GM03348 (cell line): ENCODE data around the gene ALOX5.
"Not testable (repeated sequence)": the region's sequence is repeated elsewhere in the genome, so short reads cannot be mapped to it uniquely, and the experiment has no call there.

ENCODE experiments used
- DNase-seq: peaks from one replicate; pipeline ENCODE4 v3.0.0; 2012; ENCODE audit warnings: low spot score

ALOX5 gene

DNA sequence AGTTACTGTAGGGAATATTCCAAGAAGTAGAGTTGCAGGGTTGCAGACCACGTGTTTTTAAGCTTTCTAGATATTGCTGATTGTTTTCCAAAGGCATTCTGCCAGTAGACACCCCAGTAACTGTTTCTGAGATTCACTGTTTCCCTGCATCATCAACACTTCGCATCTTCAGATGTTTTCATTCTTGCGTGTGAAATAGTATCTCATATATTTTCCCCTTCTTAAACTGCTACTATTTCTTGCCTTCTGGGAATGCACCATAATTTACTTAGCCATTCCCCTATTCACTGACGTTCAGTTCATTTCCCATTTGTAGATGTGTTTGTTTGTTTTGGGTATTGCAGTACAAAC is 30.7 kb downstream of the ALOX5 start:
- no peak for DNase-seq

DNA sequence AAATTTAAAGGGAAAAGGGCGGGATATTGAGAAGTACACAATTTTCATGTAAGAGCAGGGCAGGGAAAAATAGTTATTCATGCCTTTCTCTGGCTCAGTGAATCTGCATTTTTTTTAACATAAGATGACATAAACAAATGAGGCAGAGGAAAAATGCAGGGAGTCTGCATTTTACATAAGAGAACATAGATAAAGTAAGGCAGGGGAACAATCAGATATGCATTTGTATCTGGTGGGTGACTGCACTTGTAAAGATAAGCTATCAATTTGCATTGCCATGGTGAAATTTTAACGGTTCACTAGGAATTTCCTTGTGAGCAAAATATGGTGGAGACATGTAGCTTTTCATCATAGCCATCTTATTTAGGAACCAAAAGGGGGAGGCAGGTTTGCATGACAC is 33.5 kb downstream of the ALOX5 start:
- no peak for DNase-seq

GRCh38 chr10:45408421-45409319 is 34.7 kb downstream of the ALOX5 start:
- no peak for DNase-seq

DNA sequence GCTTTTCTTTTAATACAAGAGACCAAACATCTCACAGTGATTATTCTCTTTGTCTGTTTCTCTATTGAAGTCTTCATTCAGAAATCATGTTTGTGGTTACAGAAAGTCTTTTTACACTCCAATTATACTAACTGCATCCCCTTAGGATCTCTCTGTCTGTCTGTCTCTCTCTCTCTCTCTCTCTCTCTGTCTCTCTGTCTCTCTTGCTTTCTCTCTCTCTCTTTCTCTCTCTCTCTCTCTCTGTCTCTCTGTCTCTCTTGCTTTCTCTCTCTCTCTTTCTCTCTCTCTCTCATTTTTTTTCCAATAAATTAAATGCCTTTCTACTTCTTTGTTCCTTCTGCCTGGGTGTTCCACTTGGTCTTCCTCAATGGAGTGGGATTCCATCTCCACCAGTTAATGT is 35.3 kb downstream of the ALOX5 start:
- not testable (repeated sequence) for DNase-seq

DNA sequence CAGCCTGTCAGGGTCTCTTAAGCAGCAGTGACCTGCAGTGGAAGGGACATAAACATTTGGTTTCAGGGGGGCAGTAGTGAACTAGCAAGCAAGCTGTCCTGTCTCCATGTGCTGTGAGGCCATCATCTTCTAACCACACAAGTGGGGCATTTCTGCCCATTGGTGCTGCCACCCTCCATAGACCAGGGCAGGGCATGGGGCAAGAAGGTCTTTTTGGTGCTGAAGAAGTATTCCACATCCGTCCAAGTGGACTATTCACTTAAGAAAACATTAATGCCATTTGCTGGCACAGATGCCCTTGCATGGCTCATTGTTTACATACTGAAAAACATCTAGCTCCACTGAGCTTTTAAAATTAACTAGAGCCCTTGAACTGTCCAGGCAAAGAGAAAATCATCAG is 35.8 kb downstream of the ALOX5 start:
- no peak for DNase-seq

DNA sequence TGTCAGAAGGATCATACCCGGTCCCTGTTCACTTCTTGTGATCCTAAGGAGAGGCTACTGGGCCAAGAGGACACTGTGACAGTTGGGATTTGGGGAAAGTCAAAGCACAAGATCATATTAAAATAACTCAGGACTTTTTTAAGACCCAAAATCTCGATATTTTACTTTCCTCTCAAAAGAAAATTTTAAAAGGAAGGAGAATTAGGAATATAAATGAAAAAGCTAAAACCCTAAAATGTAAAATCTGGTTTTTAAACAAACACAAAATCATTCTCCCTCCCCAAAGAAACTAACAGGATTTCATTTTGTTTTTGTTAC is 36.4 kb downstream of the ALOX5 start:
- DNase-seq: no peak

DNA sequence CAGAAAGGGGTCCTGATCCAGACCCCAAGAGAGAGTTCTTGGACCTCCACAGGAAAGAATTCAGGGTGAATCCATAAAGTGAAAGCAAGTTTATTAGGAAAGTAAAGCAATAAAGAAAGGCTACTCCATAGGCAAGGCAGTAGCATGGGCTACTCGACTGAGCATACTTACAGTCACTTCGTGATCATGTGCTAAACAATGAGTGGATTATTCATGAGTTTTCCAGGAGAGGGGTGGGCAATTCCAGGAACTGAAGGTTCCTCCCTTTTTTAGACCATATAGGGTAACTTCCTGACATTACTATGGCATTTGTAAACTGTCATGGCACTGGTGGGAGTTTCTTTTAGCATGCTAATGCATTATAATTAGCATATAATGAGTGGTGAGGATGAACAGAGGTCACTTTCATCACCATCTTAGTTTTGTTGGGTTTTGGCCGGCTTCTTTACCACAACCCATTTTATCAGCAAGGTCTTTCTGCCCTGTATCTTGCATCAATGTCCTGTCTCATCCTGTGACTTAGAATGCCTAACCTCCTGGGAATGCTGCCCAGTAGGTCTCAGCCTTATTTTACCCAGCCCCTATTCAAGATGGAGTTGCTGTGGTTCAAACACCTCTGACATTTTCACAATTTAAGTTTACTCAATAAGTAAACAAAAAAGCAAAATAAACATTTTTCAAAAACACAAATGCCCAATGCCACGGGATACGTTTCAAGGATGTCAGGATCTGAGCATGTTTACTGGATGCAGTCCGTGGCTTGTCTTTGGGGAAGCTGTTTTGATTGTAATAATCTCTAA is 37.0 kb downstream of the ALOX5 start:
- DNase-seq: no peak

GRCh38 chr10:45411607-45411940 is 37.6 kb downstream of the ALOX5 start:
- DNase-seq: no peak

- not testable (repeated sequence) for DNase-seq
Measured at GRCh38 chr10:45415062-45415461, 41.0 kb downstream of the ALOX5 start.

DNA sequence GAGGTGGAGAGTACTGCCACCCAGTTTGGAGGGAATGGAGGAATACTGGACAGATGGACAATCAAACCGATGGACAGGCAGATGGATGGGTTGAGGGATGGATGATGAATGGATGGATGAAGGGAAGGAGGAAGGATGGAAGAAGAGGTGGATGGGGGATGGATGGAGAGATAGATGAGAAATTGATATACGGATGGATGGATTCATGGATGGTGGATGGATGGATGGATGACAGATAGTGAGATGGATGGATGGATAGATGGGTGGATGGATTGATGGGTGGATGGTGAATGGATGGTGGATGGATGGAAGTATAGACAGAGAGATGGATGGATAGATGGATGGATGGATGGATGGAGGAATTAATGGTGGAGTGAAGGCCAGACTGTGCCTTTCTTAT is 42.6 kb downstream of the ALOX5 start:
- no peak for DNase-seq

DNA sequence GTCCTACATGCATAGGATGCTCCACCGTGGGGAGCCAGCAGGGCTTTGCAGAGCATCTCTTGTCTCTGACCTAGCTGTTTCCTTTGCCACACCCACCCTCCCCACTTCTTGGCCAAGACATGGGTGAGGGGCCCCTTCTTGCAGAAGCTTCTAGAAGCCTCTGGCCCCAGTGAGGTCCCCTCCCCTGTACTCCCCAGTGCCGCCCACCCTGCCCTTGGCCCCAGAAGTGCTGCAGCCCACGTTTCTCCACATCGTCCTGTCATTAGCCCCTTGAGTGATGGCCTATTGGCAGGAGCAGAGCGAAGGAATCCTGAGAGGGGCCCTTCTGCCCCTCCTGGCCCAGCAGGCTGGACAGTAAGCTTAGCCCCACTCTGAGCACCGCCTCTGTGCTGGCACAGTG is 43.7 kb downstream of the ALOX5 start:
- DNase-seq: no peak

- no peak for DNase-seq
Measured at GRCh38 chr10:45418417-45418848, 44.4 kb downstream of the ALOX5 start.

DNA sequence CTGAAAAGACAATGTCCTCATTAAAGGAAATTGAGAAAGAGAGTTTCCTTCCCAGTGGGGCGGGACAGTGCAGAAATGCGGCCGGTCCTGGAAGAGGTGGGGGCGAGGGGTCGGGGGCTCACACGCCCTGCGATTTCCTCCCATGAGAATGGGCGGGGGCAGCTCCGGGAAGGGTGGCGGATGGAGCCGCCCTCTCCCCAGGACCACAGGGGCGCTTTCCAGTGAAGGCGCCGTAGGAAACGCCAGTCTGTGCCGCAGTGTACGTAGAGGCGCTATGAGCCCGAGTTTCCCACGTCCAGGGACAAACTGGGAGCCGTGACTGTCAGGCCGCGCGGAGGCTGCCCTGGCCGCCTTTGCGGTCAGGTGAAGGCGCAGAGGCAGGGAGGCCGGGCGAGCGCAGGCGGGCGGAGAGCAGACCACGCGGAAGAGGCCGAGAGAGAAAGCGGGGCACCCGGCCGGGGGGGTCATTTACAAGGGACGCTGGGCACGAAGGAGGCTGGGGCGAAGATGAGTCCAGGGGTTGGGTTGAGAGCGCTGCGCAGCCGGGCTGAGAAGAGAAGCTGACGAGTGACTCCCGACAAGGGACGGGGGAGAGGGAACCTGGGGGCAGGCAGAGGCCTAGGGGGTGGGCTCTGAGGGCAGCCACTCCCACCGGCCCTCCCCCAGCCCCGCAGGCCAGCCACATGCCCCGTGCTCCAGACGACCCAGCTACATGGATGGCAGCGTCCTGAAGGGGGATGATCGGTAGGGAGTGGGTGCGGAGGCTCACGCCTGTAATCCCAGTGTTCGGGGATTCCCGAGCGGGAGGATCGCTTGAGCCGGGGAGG is 45.0 kb downstream of the ALOX5 start:
- DNase-seq: peak; percentile 62

- DNase-seq: peak; percentile 16
Measured at GRCh38 chr10:45419676-45420025, 45.6 kb downstream of the ALOX5 start.

GRCh38 chr10:45420453-45421192 is 46.6 kb downstream of the ALOX5 start:
- peak; percentile 43 for DNase-seq

GRCh38 chr10:45421221-45422097 is 47.4 kb downstream of the ALOX5 start:
- DNase-seq: peak; percentile 3

DNA sequence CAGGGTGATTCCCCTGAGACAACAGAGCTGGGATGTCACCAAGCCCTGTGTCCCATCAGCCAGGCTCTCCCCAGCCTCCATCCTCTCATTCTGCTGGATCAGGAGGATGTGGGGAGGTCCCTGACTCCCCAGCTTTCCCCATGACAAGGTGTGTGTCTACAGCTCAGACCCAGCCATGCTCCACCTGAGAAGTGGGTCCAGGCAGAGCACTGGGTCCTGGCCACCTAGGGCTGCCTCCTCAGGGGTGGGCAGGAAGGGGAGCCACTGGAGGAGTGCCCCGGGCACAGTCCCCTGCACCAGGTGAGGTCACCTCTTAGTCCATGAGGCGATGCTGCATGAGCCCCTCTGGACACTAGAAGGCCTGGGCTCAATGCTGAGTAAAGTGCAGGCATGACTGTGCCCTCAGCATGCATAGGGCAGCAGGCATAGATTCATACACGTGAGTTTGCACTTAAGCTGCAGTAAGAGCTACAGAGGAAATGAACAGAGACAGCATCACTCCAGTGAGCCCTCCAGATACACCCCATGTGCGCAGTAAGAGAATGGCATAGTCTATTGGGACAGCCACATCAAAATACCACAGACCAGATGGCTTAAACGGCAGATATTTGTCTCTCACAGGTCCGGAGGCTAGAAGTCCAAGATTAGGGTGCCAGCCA is 48.3 kb downstream of the ALOX5 start:
- no peak for DNase-seq

DNA sequence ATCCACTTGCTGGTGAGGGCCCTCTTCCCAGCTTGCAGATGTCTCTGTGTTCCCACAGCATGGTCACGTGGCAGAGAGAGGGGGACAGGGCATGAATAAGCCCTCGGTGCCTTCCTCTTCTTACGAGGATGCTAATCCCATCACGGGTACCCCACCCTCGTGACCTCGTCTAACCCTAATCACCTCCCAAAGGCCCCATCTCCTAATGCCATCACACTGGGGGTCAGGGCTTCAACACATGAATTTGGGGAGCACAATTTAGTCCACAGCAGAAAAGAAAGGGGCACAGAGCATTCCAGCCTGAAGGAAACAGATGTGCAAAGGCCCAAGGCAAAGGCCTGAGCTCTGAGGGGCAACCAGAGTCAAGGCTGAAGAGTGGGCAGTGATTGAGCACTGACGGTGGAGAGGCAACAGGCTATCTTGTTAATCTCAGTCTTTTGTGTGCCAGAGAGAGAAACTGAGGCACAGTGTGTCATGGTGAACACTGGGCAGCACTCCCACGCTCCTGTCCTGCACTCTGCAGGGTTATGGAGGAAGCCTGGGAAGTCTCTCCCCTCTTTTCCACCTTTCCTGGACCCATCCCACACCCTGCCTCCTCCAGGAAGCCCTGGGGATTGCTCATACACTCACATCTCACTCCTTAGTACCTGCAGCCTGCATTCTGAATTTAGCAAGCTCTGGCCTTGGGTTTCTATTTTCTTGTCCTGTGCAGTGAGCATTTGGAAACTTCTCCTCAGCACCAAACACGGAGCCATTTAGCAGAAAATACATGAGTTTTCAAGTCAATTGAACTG is 49.0 kb downstream of the ALOX5 start:
- no peak for DNase-seq

- DNase-seq: peak; percentile 1
Measured at GRCh38 chr10:45423976-45424499, 50.0 kb downstream of the ALOX5 start.
